CD4-positive, alpha-beta T cell treated with Interleukin-10 for 1 hour (primary cell): ENCODE results near the gene OTOP3.
A peak's percentile ranks its signal among the peaks of the same experiment; 100 is the strongest.

Experiments used
- DNase-seq: peaks from one replicate; pipeline ENCODE4 v3.0.0-alpha.2; 2020

OTOP3 gene

DNA sequence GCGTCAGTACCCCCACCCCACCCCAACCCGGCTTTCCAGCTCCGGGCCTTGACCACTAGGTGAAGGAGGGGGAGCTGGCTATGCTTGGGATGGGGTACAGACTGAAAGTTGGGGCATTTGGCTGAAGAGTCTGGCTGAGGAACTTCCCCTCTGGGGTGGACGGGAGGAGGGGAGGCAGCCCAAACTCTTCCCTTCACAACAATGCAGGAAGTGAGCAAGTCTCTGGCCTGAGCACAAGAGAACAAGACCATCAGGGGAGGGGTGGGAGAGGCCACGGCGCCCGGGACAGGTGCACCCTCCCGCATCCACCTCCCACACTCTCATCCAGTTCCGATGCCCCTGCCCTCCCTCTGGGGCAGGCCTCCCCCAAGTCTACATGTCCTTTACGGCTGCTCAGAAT is 18.3 kb upstream of the OTOP3 start:
- DNase-seq: no peak

DNA sequence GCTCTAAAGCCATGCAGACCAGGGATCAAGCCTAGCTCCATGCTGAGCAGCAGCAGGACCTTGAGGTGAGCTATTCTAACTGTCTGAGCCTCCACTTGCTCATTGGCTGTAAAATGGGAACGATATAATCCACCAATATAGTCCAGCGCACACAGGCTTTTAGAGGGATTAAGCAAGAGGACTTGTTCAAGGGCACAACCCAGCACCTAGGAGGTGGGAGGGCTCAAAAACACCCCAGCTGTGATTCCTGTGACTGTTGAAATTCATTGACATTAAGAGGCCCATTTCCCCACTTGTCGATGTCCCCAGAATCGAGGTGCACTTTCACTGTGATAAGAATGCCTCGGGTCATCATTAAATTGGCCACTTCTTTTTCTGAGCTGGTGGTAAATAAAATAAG is 16.8 kb upstream of the OTOP3 start:
- no peak for DNase-seq

DNA sequence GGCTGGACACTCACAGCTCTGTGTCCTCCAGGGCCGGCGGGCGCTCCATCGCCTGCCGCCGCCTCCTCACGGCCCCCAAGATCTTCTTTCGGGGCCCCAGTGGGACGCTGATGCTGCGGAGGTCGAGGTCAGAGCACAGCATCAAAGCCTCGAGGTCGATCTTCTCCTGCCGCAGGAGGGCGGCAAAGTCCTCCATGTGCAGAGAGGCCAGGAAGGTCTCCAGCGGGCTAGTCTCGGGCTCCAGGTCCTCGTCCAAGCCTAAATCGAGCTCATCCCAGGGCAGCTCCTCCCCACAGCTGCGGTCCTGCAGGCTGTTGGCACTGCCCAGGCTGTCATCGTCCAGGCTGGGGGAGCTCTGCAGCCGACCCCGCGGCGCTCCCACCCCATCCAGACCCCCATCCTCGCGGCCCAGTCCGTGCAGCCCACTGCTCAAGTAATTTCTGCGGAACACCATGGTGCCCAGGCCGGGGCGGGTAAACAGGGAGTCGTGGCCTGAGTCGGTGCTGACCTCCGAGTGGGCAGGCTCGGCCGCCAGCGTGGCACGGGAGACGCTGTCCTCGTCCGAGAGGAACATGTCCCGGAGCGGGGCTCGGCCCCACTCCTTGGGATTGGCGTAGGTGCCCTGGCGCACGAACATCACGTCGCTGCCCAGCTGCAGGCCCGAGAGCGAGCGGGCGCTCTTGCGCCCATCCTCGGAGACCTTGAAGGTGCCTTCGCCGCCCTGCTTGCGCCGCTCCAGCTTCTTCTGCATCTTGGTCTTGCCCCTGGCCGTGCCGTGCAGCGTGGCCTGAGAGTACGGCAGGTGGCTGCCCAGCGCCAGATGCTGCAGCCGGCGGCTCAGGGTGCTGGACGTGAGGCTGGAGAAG is 16.0 kb upstream of the OTOP3 start:
- peak; percentile 13 for DNase-seq

DNA sequence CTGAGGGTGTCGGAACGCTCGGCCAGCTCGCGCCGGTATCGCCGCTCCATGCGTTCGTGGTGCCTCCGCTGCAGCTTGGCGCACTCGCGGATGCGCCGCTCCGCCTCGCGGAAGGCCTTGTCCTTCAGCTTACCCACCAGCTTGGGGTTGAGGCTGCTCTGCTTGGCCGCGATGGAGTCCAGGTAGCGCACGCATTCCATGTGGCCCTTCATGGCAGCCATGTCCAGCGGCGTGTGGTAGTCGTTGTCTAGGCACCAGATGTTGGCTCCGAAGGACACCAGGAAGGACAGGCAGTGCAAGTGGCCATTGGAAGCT is 15.4 kb upstream of the OTOP3 start:
- no peak for DNase-seq

DNA sequence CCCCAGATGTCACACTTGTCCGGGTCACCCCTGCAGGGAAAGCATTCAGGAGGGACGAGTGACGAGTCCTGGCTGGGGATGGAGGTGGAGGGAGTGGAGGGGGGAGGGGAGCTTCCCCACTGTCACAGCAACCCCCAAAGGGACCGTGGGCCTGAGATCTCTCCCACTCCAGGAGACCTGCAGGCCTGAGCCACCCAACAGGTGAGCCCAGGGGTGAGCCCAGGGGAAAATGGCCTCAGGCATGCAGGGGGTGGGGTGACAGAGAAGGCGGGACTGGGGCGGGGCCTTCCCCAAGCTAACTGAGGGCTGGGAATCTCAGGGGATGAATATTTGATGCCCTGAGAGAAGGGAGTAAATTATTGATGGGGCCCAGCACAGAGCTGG is 15.1 kb upstream of the OTOP3 start:
- no peak for DNase-seq

DNA sequence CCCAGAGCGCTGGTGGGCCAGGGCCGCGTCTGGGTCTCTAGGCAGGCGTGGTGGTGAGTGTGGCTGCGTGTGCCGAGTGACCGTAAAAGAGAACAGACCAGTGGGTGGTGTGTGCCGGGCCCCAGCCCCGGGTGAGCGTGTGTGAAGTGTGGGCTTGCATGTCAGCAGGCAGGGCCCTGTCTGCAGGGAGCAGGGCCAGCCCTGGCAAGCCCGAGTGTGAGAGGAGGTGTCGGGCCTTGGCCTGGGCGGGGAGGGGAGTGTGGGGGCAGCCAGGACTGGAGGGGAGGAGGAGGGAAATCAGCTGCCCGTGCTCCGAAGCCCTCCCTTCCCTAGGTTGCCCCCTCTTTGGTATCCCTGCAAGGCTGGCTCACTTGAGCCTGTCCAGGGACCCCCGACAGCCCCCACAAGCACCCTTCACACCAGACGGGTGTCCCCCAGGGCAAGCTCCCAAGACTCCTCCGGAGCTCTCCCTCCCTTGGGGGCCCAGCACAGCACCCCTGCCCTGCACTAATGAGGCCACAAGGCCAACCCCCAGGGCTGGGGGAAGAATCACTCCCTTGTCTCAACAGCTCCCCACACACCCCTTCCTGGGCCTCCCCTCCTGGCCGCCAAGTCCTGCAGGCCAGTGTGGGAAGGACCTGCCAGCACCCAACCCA is 14.5 kb upstream of the OTOP3 start:
- no peak for DNase-seq

DNA sequence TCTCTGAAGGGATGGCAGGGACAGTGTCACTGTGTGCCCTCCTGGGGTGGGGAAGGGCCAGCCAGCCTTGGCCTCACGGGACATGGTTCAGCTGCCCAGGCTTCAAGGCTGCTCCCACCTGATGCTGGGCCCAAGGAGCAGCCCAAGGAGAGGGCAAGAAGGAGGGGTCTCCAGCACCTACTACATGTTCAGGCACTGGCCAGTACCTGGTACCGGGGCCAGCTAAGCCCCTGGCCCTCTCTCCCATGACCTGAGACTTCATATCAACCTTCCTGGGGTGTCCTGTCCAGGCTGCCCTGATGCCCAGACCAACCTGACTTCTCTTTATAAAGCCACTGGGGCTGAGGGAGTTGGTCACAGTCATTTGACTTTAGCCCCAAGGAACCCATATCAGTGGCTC is 13.9 kb upstream of the OTOP3 start:
- no peak for DNase-seq

DNA sequence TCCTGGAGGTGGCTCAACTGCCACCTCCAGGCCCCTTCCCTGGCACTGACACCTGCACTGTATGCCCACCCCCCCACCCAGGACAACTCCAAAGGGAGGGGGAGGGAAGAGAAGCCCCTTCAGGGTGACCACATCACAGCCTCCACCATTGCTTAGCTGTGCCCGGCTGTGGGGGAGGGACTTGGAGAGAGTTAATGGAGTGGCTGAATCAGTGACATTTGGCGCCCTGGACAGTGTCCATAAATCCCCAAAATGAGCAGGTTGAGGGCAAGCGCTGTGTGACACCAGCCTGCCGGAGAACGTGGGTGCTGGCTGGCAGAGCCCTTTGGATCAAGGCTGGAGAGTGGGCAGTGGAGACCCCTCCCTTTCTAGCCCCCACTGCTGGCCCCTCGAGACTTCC is 13.5 kb upstream of the OTOP3 start:
- DNase-seq: no peak

DNA sequence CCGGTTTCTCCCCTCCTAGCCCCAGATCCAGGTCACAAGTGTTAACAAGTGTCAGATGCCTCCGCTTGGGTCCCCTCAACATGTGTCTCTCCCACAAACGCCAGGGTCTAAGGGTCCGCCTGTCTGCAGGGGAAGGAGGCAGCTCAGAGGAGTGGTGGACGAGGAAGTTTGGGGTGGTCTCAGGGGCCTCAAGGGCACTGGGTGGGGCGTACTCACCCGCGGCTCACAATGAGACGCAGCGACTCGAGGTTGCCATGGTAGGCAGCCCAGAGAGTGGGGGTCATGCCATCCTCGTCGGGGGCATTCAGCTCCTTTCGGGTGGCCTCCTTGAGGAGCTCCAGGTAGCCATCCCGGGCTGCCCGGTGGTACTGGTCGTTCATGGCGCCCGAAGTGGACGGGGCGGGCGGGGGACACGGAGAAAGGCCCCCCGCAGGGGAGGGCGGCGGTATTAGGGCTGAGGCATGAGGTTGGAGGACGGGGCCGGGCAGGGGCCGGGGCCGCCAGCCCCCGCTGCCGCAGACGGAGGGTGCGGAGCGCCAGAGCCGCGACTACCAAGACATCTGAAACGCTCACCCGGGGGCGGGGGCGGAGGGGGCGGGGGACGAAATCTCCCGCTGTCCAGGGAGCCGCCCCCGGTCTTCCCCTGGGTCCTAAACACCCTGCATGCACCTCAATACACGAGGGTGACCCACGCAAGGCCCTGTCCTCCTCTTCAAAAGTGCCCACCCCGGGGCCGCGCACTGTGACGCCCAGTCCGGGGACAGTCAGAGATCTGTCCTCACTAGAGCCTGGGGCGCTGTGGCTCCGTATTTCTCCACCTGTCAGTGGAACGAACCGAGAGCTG is 12.8 kb upstream of the OTOP3 start, which contains the start of gene USH1G:
TSS of gene USH1G (minus strand) at position 562 of the 844 bp plus-strand sequence. CDS start at position 380, 182 bp downstream.
- no peak for DNase-seq

DNA sequence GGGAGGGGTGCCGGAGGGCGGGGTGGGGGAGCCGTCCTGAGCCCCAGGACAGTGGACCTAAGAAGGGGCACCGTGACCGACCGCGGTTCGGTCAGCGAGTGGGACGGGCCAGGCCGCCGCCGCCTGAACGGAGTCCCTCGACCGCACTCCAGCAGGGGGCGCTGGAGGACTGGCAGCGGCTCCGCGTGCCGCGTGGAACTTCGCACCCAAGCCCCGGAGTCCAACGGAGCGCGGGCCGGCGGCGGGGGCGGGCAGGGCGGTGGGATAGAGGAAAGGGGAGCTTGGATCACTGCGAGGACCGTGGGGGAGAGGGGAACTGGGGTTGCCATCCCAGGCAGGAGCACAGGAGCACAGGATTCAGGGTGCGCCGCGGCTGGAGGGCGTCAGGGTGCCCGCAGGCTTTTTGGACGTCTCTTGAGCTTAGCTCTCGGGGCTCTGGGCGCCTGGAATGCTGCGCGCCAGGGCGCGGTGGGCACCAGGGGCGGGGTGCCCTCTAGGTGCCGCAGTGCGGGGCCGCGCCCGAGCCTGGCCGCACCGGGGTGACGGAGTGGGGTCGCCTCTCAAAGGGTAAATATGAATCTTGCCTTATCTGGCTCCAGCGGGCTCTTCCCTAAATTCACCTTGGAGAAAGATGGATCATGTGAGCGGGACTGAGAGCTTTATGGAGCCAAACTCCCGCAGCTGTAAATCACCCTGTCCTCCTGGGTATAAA is 12.0 kb upstream of the OTOP3 start:
- peak; percentile 72 for DNase-seq

DNA sequence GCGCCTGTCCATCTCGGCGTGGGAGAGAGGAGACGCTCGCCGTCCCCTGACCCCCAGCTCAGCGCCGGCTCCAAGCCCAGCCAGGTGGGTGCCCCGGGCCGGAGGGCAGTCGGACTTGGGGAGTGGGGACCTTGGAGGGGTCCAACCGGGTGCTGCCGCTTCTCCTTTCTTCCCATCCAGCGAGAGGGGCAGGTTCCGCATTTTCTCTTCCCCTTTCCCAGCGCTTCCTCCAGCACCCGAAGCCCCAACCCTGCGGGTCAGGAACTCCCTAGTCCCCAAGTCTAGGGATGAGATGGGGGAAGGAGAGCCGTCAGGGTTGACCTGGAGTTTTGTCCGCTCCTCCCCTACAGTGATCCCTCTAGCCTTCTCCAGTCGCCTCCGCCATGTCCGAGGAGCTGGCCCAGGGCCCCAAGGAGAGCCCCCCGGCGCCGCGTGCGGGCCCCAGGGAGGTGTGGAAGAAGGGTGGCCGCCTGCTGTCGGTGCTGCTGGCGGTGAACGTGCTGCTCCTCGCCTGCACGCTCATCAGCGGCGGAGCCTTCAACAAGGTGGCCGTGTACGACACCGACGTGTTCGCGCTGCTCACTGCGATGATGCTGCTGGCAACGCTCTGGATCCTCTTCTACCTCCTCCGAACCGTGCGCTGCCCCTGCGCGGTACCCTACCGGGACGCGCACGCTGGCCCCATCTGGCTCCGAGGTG is 11.3 kb upstream of the OTOP3 start, which contains the start of gene OTOP2:
TSS of gene OTOP2 (plus strand) at position 24 of the 699 bp plus-strand sequence. CDS start at position 384, 360 bp downstream.
- DNase-seq: peak; percentile 4

DNA sequence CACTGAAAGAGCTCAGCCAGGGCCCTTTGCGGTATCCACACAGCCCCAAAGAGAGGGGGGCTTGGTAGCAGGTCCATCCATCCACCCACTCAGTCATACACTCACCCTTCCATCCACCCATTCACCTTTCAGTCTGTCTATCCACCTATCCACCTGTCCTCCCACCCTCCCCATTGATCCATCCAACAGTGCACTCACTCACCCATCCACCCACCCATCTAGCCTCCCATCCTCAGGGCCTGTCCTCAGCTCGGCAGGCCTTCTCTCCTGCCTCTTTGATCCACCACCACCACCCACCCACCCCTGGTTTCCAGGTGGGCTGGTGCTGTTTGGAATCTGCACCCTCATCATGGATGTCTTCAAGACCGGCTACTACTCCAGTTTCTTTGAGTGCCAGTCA is 10.5 kb upstream of the OTOP3 start:
- DNase-seq: no peak

DNA sequence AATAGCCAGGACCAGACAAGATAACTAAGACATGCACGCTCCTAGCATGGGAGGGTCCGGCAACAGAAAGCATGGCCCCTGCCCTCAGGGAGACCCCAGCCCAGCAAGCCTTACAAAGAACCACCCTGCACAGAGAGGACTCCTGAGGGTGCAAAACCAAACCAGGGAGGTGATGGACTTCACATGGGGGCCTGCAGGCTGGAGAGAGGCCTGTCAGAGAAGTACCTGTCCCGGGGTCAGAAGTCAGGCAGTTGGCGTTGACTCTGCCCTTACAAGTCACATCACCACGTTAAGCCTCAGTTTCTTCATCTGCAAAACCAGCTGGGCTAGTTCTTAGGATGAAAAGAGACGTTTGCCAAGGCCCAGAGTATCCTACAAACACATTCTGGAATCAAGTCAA is 6.9 kb upstream of the OTOP3 start:
- no peak for DNase-seq

DNA sequence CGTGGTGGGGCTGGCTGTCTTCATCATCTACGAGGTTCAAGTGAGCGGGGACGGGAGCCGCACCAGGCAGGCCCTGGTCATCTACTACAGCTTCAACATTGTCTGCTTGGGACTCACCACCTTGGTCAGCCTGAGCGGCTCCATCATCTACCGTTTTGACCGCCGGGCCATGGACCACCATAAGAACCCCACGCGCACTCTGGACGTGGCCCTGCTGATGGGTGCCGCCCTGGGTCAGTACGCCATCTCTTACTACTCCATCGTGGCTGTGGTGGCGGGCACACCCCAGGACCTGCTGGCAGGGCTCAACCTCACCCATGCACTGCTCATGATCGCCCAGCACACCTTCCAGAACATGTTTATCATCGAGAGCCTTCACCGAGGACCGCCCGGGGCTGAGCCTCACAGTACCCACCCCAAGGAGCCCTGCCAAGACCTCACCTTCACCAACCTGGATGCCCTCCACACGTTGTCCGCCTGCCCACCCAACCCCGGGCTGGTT is 5.1 kb upstream of the OTOP3 start:
- no peak for DNase-seq

DNA sequence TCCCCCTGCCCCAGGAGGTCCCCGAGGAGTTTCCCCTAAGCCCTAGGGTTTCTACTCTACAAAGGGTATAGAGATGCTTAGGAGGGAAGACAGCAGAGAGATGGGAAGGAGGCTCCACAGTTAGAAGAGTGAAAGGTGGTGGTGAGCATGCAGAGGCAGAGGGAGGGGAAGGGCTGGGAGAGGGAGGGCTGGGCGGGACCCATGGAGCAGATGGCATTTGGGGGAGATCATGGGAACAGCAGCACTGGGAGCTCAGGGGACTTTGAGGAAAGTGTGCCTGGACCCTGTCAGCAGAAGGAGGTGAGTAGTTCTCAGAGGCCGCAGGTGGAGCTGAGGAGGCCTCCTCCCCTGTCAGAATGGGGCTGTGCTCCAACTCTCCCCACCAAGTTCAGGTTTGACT is 650 bp upstream of the OTOP3 start:
- no peak for DNase-seq

DNA sequence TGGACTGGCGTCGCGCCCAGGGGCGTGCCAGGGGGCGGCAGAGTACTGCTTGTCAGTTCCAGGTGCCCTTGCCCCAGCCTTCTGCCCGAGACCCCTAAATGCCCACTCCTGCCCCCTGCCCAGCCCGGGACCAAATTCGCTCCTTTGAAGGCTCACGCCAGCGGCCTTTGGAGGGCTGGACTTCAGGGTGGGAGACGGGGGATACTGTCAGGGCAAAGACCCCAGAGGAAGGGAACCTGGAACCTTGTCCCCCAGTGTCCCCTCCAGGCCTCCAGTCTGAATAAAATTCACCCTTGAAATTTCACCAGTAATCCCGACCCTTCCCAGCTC is 737 bp downstream of the OTOP3 start:
- no peak for DNase-seq

DNA sequence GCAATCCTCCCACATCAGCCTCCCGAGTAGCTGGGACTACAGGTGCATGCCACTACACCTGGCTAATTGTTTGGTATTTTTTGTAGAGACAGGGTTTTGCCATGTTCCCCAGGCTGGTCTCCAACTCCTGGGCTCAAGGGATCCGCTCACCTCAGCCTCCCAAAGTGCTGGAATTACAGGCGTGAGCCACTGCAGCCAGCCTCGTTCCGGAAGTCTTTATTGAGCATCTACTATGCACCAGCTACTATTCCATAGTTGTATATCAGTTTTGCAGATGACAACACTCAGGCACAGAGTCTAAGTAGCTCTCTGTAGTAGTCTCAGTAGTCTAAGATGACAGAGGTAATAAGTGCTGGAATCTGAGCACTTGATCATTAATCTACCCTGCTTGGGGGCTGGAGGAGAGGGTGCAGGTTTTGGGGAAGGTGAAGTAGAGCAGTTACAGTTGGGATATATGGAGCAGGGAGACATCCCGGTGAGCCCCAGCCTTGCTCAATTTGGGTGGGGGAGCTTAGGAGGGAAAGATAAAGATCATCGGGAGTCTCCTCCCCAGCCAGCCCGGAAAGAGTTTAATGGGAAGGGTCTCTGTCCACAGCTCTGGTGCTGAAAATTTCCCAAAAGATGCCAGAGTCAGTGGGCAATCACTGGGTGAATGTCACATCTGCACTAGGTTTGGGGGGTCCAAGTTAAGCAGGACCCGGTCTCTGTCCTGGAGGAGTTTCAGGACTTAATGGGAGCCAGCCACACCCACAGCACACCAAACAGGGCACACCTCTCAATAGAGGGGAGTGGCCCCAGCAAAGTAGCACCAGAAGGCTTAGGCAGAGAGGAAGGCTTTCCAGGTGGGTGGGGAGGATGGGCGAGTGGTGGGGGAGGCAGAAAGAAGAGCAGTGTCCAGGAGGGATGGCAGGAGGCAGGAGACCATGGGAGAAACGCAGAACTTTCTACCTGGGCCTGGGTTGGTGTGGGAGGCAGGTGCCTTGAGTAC is 1.7 kb downstream of the OTOP3 start:
- DNase-seq: no peak

DNA sequence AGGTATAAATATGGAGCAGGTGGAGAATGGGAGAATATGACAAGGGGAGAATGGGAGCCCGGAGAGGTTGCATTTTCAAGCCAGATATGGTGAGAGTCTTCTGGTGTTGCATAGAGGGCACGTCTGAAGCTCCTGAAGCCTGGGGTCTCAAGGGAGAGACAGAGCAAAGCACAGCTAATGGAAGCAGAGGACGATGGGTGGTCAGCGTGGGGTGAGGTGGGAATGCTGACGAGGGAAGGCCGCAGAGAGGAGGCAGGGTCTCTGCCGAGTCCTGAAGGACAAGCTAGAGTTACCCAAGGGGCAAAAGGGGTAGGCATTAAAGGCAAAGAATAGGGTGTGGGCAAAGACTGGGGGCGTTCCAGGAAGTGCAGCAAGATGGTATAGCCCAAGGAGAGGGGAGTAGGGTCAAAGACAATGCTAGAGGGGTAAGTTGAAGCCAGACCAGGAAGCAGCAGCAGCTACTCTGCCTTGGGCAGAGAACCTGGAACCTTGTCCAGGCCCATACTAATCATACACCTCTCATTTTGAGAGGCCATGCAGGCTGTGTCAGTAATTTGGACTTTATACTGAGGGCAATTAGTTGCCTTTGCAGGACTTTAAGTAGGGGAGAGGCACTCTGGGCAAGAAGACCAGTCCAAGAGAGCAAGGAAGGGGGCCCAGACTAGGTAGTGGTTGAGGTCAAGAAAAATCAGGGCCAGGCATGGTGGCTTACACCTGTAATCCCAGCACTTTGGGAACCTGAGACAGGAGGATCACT is 2.7 kb downstream of the OTOP3 start:
- no peak for DNase-seq

DNA sequence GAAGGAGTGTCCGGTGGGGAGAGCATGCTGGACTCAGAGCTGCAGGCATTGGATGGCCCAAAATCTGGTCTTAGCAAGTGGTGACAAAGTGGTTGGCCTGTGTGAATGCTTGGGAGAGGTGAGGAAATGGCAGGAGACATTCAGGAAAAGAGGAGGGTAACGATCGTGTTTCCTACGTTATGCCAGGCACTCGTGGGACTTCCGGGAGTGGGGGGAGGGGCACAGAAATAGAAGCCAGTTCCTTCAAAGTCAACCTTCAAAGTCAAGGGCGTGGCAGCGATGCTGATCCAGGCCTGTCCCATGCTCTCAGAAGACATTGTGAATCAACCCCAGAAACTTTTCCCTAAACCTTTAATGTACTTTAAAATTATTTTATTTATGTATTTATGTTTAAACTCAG is 3.8 kb downstream of the OTOP3 start:
- no peak for DNase-seq

DNA sequence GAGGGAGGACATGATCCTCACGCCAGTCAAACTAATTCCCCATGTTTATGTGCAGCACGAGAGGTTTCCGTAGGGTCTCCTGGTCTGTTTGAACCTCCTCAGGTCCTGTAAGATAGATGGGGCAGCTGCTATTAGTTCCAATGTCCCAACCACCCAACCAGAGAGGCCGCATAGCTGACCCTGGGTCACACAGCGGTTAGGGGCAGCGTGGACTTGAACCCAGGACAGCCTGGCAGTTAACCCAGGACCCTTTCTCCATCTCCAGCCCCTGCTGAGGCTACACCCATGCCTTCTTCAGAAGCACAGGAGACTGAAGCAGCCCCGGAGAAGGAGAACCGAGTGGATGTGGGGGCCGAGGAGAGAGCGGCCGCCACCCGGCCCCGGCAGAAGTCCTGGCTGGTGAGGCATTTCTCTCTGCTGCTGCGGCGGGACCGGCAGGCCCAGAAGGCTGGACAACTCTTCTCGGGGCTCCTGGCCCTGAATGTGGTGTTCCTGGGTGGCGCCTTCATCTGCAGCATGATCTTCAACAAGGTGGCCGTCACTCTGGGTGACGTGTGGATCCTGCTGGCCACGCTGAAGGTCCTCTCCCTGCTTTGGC is 5.5 kb downstream of the OTOP3 start:
- DNase-seq: no peak
